Lung microvascular endothelial cell (primary cell): ENCODE results near the gene GPBAR1. TPM values are rescaled to one million over a fixed set of nuclear protein-coding genes. Genes with fewer than 3 reads are reported as not detected.

Experiments used
- DNase-seq, 2 donors: peaks; one replicate each; pipeline versions ENCODE4 v3.0.0 to v3.0.0-alpha.2; 2010; ENCODE audit warnings: low read depth in 2 of 2
- total RNA-seq: library from RNA; depleted of rRNA; stranded (reverse); fragments of >200 nt; gene quantifications from 2 replicates; pipeline ENCODE4 v1.2.1, GENCODE V29; 2014

The GPBAR1 gene
- total RNA-seq, 1 donor from 2014 or later, result under 0.01 TPM

- no peak for DNase-seq
These were observed 16.6 kb upstream of the GPBAR1 start for GRCh38 chr2:218244204-218244603.

DNA sequence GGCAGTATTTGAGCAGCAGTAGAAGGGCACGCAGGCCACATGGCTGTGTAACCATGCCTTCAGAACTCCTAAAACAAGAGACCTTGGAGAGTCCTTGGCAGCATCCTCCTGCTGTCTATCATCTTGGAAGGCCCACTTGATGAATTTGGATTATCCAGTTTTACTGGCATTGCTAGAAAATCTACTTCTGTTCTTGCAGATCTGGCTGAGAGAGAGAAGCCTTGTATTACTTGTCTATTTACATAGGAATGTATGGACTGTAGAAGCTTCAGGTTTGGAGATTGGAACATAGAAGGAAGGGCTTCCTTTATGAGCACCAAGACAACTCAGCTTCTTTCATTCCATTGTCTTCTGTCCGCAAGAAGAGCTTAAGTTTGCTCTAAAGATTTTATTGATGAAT, 16.1 kb upstream of the GPBAR1 start:
- DNase-seq, result no peak

DNA sequence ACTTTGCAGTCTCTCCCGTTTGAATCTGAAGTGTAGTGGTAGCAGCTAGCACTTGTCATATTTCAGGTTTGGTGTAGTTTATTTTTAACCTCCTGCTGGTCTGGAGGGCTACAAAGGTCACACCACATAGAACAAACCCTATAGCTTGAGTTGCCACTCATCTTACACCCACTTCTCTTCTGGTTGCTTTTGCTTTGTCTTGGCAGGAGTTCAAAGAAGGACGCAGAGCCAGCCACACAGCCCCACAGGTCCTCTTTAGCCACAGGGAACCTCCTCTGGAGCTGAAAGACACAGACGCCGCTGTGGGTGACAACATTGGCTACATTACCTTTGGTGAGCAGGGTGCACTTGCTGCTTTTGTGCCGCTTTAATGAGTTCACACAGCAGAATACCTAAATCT, 15.6 kb upstream of the GPBAR1 start:
- DNase-seq, result no peak

DNA sequence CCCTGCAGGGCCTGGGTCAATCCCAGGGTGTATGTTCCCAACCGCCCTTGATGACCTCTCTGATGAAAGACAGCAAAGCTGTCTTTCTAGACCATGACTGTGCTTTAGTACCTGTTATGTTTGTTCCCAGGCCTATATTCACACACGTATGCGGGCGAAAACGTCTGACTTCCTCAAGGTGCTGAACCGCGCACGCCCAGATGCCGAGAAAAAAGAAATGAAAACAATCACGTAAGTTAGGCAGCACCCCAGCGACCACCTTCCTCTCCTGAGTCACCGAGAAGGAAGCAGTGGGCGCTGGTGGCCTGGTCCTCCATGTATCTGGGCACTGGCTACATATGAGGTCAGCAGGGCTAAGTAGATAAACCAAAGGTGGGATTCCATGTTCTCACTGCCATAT, 11.1 kb upstream of the GPBAR1 start:
- DNase-seq, result no peak

- DNase-seq, result no peak
These were observed 8.1 kb upstream of the GPBAR1 start for GRCh38 chr2:218252509-218253231.

GRCh38 chr2:218253232-218253625, 7.6 kb upstream of the GPBAR1 start:
- no peak for DNase-seq

GRCh38 chr2:218255446-218255845, 5.4 kb upstream of the GPBAR1 start:
- no peak for DNase-seq

GRCh38 chr2:218256612-218257350, 4.0 kb upstream of the GPBAR1 start:
- no peak for DNase-seq

GRCh38 chr2:218257390-218257981, 3.3 kb upstream of the GPBAR1 start:
- DNase-seq, result peak; percentile 22 to 42

GRCh38 chr2:218259099-218259961, 1.5 kb upstream of the GPBAR1 start:
- peak; percentile 40 to 76 for DNase-seq

DNA sequence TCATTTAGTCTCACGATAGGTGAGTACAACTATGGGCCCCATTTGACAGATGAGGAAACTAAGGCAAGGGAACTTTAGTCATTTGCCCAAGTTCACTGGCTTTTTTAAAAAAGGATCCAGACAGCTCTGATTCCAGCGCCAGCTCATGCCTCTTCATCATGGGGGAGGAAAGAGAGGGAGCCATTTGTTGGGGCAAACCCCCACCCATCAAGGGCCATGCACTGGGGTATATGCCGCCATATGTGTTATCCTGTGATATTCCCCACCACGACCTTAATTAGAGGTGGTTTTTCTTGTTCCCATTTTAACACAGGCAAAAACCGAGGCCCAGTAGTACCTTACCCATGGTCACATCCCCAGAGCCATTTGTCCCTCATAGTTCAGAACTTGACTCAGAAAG, 649 bp upstream of the GPBAR1 start:
- no peak for DNase-seq

DNA sequence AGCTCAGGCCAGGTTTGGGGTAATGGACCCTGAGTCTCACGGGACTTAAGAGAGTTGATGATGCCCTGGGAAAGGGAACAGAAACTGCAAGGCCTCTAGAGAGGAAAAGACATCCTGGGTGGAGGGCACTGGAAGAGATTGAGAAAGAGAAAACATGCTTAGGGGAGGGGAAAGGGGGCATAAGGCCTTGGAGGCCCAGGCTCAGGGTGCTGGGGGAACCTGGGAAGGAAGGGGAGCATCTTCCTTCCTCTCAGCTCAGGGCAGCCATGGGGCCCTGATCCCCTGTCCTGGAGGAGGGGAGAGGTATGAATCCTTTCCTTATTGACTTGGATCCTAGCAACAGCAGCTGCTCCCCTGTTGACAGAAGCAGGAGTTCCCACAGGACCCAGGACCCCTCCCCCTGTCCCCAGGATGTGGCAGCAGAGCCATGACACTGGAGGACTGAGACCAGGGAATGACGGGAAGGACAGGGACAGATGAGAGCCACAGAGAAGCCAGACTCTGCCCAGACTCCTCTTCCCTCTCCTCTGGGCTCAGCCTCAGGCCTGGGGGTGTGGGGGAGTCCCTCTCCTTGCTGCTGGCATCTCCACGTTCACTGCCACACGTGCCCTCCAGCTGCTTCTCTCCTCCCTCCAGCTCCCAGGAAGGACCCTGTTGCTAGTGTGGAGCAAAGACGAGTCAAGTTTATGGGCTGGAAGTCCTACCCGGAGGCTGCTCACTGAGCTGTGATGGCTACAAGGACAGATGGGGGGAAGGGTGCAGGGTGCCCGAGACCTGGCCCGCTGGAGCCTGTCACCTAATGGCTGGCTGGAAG, 815 bp downstream of the GPBAR1 start:
- DNase-seq, result no peak

GRCh38 chr2:218262237-218262600, 1.4 kb downstream of the GPBAR1 start:
- no peak for DNase-seq

DNA sequence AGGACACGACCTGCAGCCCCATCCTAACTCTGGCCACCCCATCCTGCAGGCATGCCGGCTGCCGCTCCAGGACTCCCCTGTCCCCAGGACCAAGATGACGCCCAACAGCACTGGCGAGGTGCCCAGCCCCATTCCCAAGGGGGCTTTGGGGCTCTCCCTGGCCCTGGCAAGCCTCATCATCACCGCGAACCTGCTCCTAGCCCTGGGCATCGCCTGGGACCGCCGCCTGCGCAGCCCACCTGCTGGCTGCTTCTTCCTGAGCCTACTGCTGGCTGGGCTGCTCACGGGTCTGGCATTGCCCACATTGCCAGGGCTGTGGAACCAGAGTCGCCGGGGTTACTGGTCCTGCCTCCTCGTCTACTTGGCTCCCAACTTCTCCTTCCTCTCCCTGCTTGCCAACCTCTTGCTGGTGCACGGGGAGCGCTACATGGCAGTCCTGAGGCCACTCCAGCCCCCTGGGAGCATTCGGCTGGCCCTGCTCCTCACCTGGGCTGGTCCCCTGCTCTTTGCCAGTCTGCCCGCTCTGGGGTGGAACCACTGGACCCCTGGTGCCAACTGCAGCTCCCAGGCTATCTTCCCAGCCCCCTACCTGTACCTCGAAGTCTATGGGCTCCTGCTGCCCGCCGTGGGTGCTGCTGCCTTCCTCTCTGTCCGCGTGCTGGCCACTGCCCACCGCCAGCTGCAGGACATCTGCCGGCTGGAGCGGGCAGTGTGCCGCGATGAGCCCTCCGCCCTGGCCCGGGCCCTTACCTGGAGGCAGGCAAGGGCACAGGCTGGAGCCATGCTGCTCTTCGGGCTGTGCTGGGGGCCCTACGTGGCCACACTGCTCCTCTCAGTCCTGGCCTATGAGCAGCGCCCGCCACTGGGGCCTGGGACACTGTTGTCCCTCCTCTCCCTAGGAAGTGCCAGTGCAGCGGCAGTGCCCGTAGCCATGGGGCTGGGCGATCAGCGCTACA, 2.1 kb downstream of the GPBAR1 start:
- DNase-seq, result no peak

GRCh38 chr2:218263817-218264641, 3.2 kb downstream of the GPBAR1 start:
- DNase-seq, result no peak

DNA sequence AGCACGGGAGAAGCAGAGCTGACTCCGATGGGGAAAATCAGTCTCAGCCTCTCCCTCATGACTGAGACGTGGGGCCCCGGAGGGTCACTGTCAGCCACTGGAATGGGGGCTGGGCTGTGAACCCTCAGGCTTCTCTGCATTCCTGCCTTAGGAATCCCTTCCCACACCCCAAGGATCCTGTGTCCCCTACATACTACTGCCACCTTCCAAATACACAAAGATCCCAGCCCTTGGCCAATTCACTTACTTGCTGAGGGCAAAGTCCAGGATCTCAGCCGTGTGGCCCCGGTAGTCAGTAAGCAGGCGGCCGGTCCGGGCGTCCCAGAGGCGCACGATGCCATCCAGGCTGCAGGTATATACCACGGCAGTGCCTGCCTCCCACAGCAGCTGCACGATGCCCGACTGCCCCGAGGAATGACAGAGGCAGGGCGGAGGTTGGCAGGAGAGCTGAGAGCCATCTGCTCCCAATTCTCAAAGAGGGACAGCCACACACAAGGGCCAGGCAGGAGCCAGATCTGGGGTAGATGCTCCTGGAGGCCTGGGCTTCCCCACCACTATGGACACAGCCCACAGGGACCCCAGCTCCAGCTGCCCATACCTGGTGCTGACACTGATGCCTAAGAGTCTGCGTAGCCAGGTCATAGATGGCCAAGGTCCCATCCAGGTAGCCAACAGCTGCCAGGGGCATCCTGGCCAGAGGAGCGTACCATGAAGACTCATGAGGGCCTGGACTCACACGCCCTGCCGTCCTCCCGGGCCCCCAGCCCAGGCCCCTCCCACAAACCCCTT, 4.2 kb downstream of the GPBAR1 start:
- no peak for DNase-seq

- no peak for DNase-seq
These were observed 4.8 kb downstream of the GPBAR1 start for GRCh38 chr2:218265626-218266025.

- no peak for DNase-seq
These were observed 5.6 kb downstream of the GPBAR1 start for GRCh38 chr2:218266316-218266979.
